ENCODE data around the gene PAK1. TPM values are rescaled to one million over a fixed set of nuclear protein-coding genes. Genes with fewer than 3 reads are reported as not detected.
A peak's percentile ranks its signal among the peaks of the same experiment; 100 is the strongest.

Gene PAK1
- total and polyA plus RNA-seq, 2 donors (not counting 3 experiments of a cell fraction or from before 2014, with no cell fraction given), result 5.6 to 12.9 TPM

- BruUV-seq (replicated peaks), result no TSS peak
Measured at GRCh38 chr11:77517753-77518152, 43.9 kb upstream of the PAK1 start.

GRCh38 chr11:77517226-77517625 is 43.3 kb upstream of the PAK1 start:
- TF ChIP-seq GATA2 (IDR thresholded peaks at IDR 0.05; ENCODE audit: insufficient read depth, insufficient read length, low read depth, low read length) (peak; percentile 43), POLR2A (IDR thresholded peaks at IDR 0.05; ENCODE audit: low read depth, low read length) (no peak), CTCF (IDR thresholded peaks at IDR 0.05; ENCODE audit: extremely low read depth in 1 of 2, insufficient read depth in 1 of 2, low read depth in 1 of 2, low read length in 2 of 2) (no peak), FOS (IDR thresholded peaks at IDR 0.05; ENCODE audit: borderline replicate concordance, insufficient read depth, low read length) (peak; percentile 24), MAX (IDR thresholded peaks at IDR 0.05; ENCODE audit: insufficient read depth, insufficient read length) (no peak), POLR2AphosphoS5 (IDR thresholded peaks at IDR 0.05; ENCODE audit: insufficient read depth, low read depth, low read length) (peak; percentile 53), JUN (IDR thresholded peaks at IDR 0.05; ENCODE audit: borderline replicate concordance, insufficient read depth, insufficient read length, low read depth) (peak; percentile 68), EZH2 (IDR thresholded peaks at IDR 0.05; ENCODE audit: borderline replicate concordance, low read depth, low read length, severe bottlenecking) (no peak), MYC (IDR thresholded peaks at IDR 0.05; ENCODE audit: low read depth, low read length) (no peak)
- Histone ChIP-seq H3K9me3 (replicated peaks; ENCODE audit: control insufficient read depth, insufficient read depth, low read length) (no peaks in the 10 kb centered on the region), H3K9ac (replicated peaks; ENCODE audit: extremely low read depth, insufficient read depth, low read length) (no peak overlapping the region), H3K4me2 (ENCODE audit: insufficient read depth, low read length) (no peak overlapping the region), H3K4me3 (replicated peaks in 1 of 3; ENCODE audit: insufficient read depth in 1 of 3, low read depth in 1 of 3, low read length in 3 of 3) (no peak overlapping the region), H3K27ac (ENCODE audit: insufficient read depth, low read depth, low read length) (no peak overlapping the region), H3K27me3 (ENCODE audit: control insufficient read depth in 2 of 2, insufficient read depth in 2 of 2, low read length in 2 of 2) (no peaks in the 10 kb centered on the region), H3K36me3 (ENCODE audit: control insufficient read depth in 2 of 2, extremely low read depth in 1 of 2, insufficient read depth in 2 of 2, low read length in 2 of 2) (no peaks in the 10 kb centered on the region), H2AFZ (ENCODE audit: low read depth, low read length) (no peak overlapping the region), H3K4me1 (ENCODE audit: control insufficient read depth, extremely low read depth, insufficient read depth, low read length) (peaks cover 8% of the 10 kb centered on the region), H4K20me1 (replicated peaks; ENCODE audit: control insufficient read depth, extremely low read depth, insufficient read depth, low read length) (no peaks in the 10 kb centered on the region), H3K79me2 (ENCODE audit: control insufficient read depth, insufficient read depth, low read length) (no peaks in the 10 kb centered on the region), H3K9me1 (replicated peaks; ENCODE audit: control insufficient read depth, extremely low read depth, insufficient read depth, low read length) (no peaks in the 10 kb centered on the region)
- dilution Hi-C loops (cut with MboI; ENCODE audit: extremely low pct_ligation_motif_present, low sequenced_read_pairs) (no loop called here), intact Hi-C loops (cut with micrococcal nuclease) (no loop called here)
- POLR2A ChIA-PET, result no interaction called here
- CTCF ChIA-PET, result interaction anchor here (0.6 to 1.0 kb wide), 3 partner anchors 10 to 390 kb away, joined by 3 to 6 read pairs (median 3); partner anchors contain the start of gene MYO7A
- FAIRE-seq (peak; percentile 76), DNase-seq (ENCODE audit: low read depth, low spot score) (peak; percentile 79)
- BruUV-seq (replicated peaks), result no TSS peak

More at GRCh38 chr11:77517753-77518152, 43.9 kb upstream of the PAK1 start:
- Histone ChIP-seq H3K4me1 (ENCODE audit: control insufficient read depth, extremely low read depth, insufficient read depth, low read length) (peaks cover 8% of the 10 kb centered on the region), H3K9me3 (replicated peaks; ENCODE audit: control insufficient read depth, insufficient read depth, low read length) (no peaks in the 10 kb centered on the region), H3K4me3 (replicated peaks in 1 of 3; ENCODE audit: insufficient read depth in 1 of 3, low read depth in 1 of 3, low read length in 3 of 3) (no peak overlapping the region), H4K20me1 (replicated peaks; ENCODE audit: control insufficient read depth, extremely low read depth, insufficient read depth, low read length) (no peaks in the 10 kb centered on the region), H3K27ac (ENCODE audit: insufficient read depth, low read depth, low read length) (no peak overlapping the region), H3K27me3 (ENCODE audit: control insufficient read depth in 2 of 2, insufficient read depth in 2 of 2, low read length in 2 of 2) (no peaks in the 10 kb centered on the region), H3K9ac (replicated peaks; ENCODE audit: extremely low read depth, insufficient read depth, low read length) (no peak overlapping the region), H3K9me1 (replicated peaks; ENCODE audit: control insufficient read depth, extremely low read depth, insufficient read depth, low read length) (no peaks in the 10 kb centered on the region), H3K4me2 (ENCODE audit: insufficient read depth, low read length) (no peak overlapping the region), H3K36me3 (ENCODE audit: control insufficient read depth in 2 of 2, extremely low read depth in 1 of 2, insufficient read depth in 2 of 2, low read length in 2 of 2) (no peaks in the 10 kb centered on the region), H3K79me2 (ENCODE audit: control insufficient read depth, insufficient read depth, low read length) (no peaks in the 10 kb centered on the region), H2AFZ (ENCODE audit: low read depth, low read length) (no peak overlapping the region)
- ChIA-PET CTCF (interaction anchor here (1.0 kb wide), 2 partner anchors 30 to 390 kb away, joined by 3 to 6 read pairs; partner anchors contain the start of gene MYO7A), POLR2A (no interaction called here)
- dilution Hi-C loops (cut with MboI; ENCODE audit: extremely low pct_ligation_motif_present, low sequenced_read_pairs) (no loop called here), intact Hi-C loops (cut with micrococcal nuclease) (no loop called here)
- TF ChIP-seq POLR2AphosphoS5 (IDR thresholded peaks at IDR 0.05; ENCODE audit: insufficient read depth, low read depth, low read length) (no peak), MAX (IDR thresholded peaks at IDR 0.05; ENCODE audit: insufficient read depth, insufficient read length) (no peak), MYC (IDR thresholded peaks at IDR 0.05; ENCODE audit: low read depth, low read length) (no peak), FOS (IDR thresholded peaks at IDR 0.05; ENCODE audit: borderline replicate concordance, insufficient read depth, low read length) (no peak), GATA2 (IDR thresholded peaks at IDR 0.05; ENCODE audit: insufficient read depth, insufficient read length, low read depth, low read length) (no peak), JUN (IDR thresholded peaks at IDR 0.05; ENCODE audit: borderline replicate concordance, insufficient read depth, insufficient read length, low read depth) (no peak)
- DNase-seq (ENCODE audit: low read depth, low spot score) (no peak), FAIRE-seq (no peak)

All from endothelial cell of umbilical vein (primary cell).